GM21825 (cell line): Measurements from ENCODE around the gene OSBPL8.

Experiments
- ATAC-seq: cut with Tn5 transposase; IDR thresholded peaks from one replicate; pipeline ENCODE4 v1.9.1; 2021; ENCODE audit warnings: mild to moderate bottlenecking, moderate library complexity; ENCODE audit not compliant: unreplicated experiment

OSBPL8 gene, protein sequence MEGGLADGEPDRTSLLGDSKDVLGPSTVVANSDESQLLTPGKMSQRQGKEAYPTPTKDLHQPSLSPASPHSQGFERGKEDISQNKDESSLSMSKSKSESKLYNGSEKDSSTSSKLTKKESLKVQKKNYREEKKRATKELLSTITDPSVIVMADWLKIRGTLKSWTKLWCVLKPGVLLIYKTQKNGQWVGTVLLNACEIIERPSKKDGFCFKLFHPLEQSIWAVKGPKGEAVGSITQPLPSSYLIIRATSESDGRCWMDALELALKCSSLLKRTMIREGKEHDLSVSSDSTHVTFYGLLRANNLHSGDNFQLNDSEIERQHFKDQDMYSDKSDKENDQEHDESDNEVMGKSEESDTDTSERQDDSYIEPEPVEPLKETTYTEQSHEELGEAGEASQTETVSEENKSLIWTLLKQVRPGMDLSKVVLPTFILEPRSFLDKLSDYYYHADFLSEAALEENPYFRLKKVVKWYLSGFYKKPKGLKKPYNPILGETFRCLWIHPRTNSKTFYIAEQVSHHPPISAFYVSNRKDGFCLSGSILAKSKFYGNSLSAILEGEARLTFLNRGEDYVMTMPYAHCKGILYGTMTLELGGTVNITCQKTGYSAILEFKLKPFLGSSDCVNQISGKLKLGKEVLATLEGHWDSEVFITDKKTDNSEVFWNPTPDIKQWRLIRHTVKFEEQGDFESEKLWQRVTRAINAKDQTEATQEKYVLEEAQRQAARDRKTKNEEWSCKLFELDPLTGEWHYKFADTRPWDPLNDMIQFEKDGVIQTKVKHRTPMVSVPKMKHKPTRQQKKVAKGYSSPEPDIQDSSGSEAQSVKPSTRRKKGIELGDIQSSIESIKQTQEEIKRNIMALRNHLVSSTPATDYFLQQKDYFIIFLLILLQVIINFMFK

DNA sequence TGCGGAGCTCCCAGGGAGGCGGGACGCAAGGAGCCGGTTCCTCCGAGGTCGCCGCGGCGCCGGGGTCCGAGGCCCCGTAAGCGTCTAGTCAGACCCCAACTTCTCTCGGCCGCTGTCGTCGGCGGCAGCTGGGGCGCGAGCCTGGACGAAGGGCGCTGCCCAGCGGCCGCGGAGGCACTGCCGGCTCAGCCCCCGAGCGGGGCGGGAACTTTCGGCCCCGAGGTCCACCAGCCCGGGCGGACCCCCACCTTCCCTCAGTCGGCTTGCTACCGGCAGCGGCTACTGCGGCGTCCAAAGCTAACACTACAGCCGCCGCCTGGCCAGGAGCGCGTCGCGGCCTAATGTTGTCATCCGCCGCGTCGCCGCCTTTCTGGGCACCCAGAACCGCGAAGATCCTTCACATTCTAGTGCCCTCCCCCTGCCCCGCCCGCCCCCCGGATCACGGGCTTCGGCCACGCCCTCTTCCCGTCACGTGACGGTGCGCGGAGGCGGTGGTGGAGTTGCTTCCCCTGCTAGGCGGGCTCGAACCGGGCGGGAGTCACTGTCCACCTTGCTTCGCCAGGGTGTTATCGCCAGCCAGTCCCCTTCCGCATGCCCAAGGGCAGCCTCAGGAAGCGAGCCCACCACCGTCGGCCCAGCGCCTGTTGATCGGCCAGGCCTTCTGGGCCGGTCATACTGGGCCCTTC lies at the start of gene OSBPL8:
Gene OSBPL8 (minus strand): TSS at position 372 of the 686 bp plus-strand sequence. CDS start 72,220 bp downstream, outside the sequence.
- peak; percentile 77 for ATAC-seq

DNA sequence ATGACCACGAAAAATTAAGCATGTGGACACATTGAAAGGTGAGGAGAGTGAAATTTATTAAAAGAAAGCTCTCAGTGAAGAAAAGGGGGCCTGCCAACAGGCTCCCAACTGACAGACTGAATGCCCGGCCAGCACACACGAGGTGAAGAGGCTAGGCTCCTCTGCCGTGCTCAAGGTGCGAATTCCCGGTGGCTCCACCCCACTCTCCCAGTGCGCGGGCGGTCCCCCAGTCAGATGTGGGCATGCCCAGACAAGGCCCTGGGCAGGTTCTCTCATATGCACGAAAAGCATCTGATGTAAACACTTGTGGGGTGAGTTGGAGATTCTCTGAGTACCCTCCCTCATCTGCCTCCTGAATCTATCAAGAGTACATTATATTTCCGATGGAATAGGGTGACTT lies 48.5 kb upstream of the OSBPL8 start:
- ATAC-seq: no peak

DNA sequence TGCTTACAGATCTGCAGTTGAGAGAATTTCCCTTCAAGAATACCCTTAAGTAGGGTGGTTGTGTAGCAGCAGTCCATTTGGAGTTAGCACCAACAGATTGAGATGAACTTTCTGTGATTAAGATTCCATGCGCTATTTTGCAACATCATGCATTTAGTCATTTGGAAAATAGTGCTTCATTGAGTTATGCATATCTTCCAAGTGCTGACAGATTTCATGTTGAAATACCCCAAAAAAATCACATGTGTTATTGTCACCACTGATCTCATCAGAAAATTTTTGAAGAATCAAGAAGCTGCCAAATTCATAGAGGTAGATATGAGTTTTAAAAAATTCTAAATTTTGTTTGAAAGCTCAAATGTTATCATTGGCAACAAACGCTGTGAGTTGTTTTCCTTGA lies 35.5 kb upstream of the OSBPL8 start:
- ATAC-seq: no peak

DNA sequence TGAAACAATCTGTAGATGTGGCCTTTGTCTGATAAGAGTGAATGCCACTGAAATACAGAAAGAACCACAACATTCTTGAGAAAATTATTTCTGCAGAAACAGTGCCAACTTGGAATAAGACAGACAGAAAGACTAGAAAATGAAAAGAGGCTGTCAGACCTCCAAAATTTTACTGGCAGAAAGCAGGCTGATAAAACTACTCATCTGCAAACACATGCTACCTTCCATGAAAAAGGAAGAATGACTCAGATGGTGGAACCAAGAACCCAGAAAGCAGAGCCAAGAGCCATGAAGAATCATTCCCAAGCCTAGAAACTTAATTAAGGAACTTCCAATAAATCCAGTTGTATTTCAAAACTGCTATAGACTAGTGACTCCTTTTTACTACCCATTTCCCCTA lies 31.9 kb upstream of the OSBPL8 start:
- ATAC-seq: no peak

DNA sequence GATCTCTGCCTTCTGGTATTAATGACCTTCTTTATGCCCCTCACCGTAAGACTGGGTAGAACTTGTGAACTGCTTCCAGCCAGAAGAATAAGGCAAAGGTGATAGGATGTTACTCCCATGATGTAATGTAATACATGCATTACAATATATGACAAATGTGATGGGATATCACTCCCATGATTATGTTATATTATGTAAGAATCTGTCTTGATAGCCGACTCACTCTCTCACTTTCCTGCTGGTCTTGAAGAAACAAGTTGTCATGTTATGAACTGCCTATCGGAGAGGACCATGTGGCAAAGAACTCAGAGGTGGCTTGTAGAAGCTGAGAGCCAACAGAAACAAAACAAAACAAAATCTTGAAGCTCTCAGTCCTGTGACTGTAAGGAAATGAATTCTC lies 30.6 kb upstream of the OSBPL8 start:
- no peak for ATAC-seq

DNA sequence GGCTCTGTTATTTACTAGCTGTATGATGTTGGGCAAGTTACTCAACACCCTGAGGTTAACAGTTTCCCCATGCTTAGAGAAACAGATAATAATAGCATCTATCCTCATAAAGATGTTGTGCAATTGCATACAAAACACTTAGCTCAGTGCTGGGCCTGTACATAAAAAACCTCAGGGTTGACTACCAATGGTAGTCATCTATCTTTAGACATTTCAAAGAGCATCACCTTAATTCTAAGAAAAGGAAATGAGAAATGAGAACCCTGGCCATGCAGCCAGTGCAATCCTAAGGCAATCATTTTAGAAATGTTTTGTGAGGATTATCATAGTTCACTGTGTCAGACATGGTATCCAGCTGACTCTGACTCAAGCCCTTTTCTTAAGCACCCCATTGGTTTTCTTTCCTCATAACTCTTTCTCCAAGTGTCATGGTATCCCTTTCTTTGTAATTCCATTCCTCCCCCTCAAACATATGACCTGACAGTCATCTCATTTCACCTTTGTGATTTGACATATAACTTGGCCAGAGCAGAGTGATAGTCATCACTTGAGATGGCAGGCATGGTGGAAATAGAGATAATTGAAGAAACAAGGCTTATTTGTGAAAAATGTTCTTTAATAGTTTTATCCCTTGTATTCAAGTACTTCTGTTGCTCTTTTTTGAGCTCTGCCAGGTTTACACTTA lies 29.5 kb upstream of the OSBPL8 start:
- no peak for ATAC-seq

DNA sequence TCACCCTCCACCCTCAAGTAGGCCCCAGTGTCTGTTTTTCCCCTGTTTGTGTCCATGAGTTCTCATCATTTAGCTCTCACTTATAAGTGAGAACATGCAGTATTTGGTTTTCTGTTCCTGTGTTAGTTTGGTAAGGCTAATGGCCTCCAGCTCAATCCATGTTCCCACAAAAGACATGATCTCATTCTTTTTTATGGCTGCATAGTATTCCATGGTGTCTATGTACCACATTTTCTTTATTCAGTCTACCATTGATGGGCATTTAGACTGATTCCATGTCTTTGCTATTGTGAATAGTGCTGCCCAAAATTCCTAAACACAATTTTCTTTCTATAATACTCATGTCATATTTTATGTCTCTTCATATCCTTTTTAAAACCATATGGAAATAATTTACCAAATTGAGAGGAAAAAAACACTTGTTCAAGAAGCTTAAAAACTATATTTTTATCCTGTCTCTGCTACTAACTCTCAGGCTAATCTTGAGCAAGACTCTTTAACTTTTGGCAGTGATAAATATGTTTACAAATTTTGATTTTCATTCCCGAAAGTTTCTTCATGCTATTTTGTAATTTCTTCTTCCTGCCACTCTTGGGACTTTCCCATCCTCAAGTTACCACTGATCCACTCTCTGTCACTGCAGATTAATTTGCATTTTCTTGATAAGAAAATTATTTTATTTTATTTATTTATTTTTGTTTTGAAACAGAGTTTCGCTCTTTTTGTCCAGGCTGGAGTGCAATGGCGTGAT lies 28.0 kb upstream of the OSBPL8 start:
- ATAC-seq: no peak

DNA sequence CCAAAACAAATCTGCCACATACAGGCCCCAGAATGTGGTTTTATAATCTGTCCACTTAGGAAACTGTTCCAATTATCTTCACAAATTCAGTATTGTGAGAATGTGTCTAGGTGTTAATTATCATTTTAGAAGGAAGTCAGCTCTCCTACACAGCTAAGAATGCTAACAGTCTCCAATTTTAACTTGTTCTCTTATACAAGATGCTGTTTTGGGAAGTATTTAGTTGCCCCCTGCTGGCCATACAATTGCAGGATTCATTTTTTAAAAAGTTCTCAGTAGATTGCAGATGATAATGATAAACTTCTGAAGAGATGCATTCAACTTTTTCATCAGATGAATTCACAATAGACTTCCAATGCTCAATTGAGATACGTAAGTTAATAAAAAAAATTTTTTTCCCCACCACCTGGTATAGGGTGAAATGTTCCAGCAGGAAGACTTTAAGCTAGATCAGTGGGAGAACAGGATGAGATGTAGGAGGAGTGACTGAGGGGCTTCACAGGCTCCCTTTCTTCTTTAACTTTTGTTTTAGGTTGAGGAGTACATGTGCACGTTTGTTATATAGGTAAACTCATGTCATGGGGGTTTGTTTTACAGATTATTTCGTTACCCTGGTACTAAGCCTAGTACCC lies 27.3 kb upstream of the OSBPL8 start:
- ATAC-seq: peak; percentile 79

DNA sequence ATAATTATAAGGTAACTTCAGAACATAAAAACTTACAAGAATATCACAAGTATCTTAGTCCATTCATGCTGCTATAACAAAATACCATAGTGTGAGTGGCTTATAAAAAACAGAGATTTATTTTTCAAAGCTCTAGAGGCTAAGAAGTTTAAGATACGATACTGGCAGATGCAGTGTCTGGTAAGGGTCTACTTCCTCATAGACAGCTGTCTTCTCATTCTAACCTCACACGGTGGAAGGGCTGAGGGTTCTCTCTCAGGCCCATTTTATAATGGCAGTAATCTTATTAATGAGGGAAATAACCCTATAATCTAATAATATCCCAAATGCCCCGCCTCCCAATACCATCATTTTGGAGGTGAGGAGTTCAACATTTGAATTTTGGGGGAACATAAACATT lies 23.7 kb upstream of the OSBPL8 start:
- ATAC-seq: no peak

DNA sequence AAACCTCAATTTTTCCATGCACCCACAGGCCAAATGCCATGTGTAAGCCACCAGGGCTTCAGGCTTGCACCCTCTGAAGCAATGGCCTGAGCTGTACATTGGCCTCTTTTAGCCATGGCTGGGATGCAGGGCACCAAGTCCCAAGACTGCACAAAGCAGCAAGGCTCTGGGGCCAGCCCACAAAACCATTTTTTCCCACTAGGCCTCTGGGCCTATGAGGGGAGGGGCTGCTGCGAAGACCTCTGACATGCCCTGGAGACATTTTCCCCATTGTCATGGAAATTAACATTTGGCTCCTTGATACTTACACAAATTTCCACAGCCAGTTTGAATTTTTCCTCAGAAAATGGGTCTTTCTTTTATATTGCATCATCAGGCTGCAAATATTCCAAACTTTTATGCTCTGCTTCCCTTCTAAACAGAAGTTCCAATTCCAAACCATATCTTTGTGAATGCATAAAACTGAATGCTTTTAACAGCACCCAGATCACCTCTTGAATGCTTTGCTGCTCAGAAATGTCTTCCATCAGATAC lies 14.3 kb upstream of the OSBPL8 start:
- no peak for ATAC-seq

DNA sequence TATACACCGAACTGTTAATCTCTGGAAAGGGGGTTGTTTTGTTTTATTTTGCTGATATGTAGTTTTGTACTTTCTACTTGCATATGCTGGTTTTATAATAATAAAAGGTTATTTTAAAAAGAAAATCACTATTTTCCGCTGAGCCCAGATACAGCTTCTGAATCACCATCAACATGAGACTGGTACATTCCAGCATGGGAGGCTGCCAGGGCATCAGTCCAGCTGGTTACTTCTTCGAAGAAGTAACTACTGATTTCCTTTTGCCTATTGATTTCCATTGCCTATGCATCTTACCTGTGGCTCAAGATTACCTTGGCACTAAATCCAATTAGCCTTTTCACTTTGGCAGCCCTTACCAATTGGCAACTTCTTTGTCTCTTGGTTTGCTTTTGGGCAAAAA lies 11.7 kb upstream of the OSBPL8 start:
- no peak for ATAC-seq

DNA sequence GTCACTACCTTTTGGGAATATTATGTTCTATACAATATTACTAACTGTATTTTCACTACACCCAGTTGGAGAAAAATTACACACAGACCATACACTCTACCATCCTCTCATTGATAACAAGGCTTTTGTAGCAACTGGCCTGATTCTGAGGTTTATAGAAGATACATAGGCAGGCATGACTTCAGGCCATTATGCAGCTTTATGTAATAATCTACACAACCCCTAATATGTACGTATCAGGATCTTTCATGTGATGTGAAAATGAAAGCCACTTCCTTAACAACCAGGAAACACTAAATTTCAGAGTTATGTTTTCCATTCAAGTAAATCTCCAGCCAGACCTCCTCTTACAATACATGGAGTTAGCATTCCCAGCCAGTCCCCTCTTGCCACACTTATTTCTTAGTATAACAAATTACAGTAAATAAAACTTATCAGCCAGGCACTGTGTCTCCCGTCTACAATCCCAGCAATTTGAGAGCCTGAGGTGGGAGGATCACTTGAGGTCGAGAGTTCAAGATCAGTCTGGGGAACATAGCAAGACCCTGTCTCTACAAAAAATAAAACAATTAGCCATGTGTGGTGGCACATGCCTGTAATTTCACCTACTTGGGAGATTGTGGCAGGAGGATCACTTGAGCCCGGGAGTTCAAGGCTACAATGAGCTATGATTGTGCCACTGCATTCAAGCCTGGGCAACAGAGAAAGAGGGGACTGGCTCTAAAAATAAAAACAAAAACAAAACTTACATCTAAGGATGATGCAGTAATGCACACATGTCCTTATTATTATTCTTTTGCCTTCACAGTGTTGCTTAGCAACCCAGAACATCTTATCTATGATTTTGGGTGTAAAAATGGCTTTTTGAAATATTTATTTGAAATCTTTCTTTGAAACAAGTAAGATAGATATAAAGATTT lies 10.4 kb upstream of the OSBPL8 start:
- peak; percentile 63 for ATAC-seq

DNA sequence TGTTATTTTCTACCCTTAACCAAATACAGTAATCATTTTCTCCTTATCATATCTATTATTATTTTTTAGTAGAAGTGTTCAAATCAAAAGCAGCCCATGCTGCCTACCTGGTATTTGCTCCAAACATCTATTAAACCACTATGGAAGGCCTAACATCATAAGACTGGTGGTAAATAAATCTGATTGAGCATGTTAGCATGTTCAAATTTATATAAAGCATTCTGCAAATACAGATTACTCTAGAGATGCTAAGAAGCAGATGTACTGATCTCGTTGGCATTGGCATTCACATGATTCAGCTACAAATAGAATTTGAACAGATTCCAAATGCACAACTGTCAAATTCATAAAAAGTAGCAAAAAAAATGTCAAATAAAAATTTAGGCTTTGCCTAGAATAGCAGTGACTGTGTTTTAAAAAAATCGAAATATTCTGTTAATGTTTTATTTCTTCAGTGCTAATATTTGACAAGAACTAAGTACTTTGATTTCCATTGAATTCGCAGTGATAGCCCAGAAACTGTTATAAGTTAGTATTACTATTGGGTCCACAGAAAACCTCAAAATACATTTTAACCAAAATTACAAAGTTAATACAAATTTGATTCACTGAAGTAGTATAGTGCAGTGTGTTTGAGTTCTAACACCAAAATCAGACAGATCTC lies 9.4 kb upstream of the OSBPL8 start:
- no peak for ATAC-seq

DNA sequence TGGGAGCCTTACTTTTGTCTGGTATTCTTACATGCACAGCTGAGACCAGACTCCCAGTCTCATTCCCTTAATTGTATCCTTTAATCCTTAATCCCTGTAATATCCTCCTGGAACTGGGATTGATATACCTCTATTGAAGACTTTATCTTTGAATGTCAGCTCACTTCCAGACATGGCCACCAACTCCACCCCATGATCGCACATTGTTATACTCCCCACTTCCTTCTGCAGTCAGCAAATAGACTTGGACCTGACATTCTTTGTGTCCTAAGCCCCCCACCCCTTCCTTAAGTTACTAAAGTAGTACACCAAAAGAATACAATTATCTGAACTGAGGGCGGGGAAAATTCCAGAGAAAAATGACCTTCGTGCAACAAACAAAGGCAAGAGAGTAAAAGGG lies 8.6 kb upstream of the OSBPL8 start:
- no peak for ATAC-seq

DNA sequence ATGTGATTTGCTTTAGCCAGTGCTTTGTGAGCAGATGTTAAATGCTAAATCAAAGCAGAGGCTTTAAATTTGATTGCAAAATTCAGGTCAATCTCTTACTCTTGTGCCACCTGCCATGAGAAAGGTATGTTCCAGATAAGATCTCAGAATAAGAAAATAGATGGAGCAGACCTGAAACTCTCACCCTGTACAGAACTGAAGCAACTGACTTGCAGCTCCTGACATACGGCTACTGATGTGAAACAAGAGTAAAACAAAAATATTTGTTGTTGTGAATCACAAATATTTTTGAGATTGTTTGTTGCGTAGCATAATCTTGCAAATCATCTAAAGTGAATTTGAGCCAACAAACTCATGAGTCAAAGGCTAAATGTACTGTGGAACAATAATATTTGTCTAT lies 3.5 kb upstream of the OSBPL8 start:
- no peak for ATAC-seq

DNA sequence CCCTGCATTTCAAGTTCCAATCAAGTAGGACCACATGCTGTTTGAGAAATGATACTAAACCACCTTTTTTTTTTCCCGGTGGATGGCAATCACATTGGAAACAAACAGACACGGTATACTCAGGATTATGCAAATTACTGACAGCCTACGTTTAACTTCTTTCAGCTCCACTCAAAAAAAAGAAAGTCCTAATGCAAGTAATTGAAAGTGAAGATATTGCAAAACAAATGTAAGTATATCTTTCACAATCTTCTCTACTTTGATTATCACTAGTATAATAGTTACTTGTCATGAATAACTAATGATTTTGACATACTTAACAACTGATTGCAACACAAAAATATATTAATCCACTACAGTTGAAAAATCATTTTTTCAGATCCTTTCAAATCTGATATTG lies 2.6 kb upstream of the OSBPL8 start:
- no peak for ATAC-seq

DNA sequence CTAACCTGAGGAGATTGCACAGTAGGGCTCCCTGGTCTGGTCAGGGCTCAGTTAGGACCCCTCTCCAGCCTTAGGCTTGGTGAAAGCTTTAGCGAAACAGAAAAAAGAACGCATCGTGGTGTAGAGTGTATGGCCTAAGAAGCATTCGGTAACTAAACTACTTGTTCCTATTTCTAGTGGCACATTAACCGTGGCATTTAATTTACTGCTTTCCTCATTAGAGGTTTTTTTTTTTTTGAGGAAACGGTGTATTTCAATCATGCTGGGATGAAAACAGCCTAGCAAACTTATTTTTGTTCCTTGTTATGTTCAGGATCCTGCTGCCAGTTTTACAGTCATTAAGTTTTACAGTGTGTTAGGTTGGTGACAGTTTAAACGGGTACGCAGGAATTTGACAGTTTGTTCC lies 518 bp upstream of the OSBPL8 start:
- peak; percentile 40 for ATAC-seq
